Aorta (tissue), 5 donors: ENCODE measurements around the gene PHPT1. TPM values are rescaled to one million over a fixed set of nuclear protein-coding genes. Genes with fewer than 3 reads are reported as not detected.

Experiments used
- ATAC-seq: fragments of 200-7000 bp; cut with Tn5 transposase; one replicate; pipeline ENCODE4 v1.9.1; 2022; ENCODE audit warnings: moderate library complexity; ENCODE audit not compliant: low FRiP score
- DNase-seq, 2 donors: peaks; one replicate each; pipeline ENCODE4 v3.0.0-alpha.2; 2020
- H3K27ac ChIP-seq, 2 donors: one replicate each; pipeline ENCODE4 v1.5.1; 2013; ENCODE audit warnings: low read length in 2 of 2, mild to moderate bottlenecking in 2 of 2, moderate library complexity in 2 of 2, control low read depth in 1 of 2, inconsistent platforms in 1 of 2, low read depth in 1 of 2
- H3K27me3 ChIP-seq, 2 donors: one replicate each; pipeline ENCODE4 v1.6.1; 2013; ENCODE audit warnings: control low read depth in 1 of 2, low read length in 1 of 2, mild to moderate bottlenecking in 1 of 2, moderate library complexity in 1 of 2; ENCODE audit not compliant: insufficient read depth in 2 of 2, control insufficient read depth in 1 of 2
- H3K36me3 ChIP-seq, 2 donors: one replicate each; pipeline ENCODE4 v1.6.1; 2013; ENCODE audit warnings: control low read depth in 1 of 2, low read length in 1 of 2, mild to moderate bottlenecking in 1 of 2; ENCODE audit not compliant: insufficient read depth in 2 of 2, control insufficient read depth in 1 of 2
- H3K4me1 ChIP-seq, 2 donors: one replicate each; pipeline ENCODE4 v1.6.1; 2013; ENCODE audit warnings: low read length in 2 of 2, control low read depth in 1 of 2, mild to moderate bottlenecking in 1 of 2, moderate library complexity in 1 of 2; ENCODE audit not compliant: insufficient read depth in 2 of 2, control insufficient read depth in 1 of 2
- H3K4me3 ChIP-seq, 2 donors: one replicate each; pipeline ENCODE4 v1.5.1; 2013; ENCODE audit warnings: low read length in 2 of 2, control low read depth in 1 of 2, mild to moderate bottlenecking in 1 of 2
- H3K9me3 ChIP-seq: one replicate; pipeline ENCODE4 v1.6.1; 2013; ENCODE audit warnings: mild to moderate bottlenecking, low read length; ENCODE audit not compliant: control insufficient read depth
- WGBS, 2 donors: extraction: QIAGEN DNeasy Blood & Tissue Kit; methylation state at CpG; one replicate each; pipeline ENCODE4 v1.1.7; 2013; 5-methylcytosine and 5-hydroxymethylcytosine counted together
- intact Hi-C, 2 donors: fragments of 100-400 bp; cut with DNase I; formaldehyde crosslinking; loops; one replicate each; pipeline versions ENCODE4 v1.14.2 to v1.15.0; 2022
- polyA plus RNA-seq, 2 donors: library from polyadenylated mRNA; stranded (reverse); fragments of 200-250 nt; gene quantifications; one replicate each; pipeline ENCODE4 v1.2.3, GENCODE V29; 2013
- total RNA-seq, 2 donors: library from RNA; stranded (reverse); fragmentation: NEBNext Ultra II Directional; extraction: Animal tissue kit (Norgen Biotek cat#: 25700); gene quantifications; one replicate each; pipeline ENCODE4 v1.2.1, GENCODE V29; 2021
- donor health status: healthy with polysubstance abuse.
- donor health status: Bipolar disorder and iron deficiency.
- donor health status: DM: no; HTN: no; CAD: no.
- donor health status: DM: no; HTN: no; CAD: no.
- donor health status: DM: yes; HTN: yes; CAD: no.

PHPT1 gene
- total and polyA plus RNA-seq, 4 donors: 65.6 to 165 (median 106) TPM

DNA sequence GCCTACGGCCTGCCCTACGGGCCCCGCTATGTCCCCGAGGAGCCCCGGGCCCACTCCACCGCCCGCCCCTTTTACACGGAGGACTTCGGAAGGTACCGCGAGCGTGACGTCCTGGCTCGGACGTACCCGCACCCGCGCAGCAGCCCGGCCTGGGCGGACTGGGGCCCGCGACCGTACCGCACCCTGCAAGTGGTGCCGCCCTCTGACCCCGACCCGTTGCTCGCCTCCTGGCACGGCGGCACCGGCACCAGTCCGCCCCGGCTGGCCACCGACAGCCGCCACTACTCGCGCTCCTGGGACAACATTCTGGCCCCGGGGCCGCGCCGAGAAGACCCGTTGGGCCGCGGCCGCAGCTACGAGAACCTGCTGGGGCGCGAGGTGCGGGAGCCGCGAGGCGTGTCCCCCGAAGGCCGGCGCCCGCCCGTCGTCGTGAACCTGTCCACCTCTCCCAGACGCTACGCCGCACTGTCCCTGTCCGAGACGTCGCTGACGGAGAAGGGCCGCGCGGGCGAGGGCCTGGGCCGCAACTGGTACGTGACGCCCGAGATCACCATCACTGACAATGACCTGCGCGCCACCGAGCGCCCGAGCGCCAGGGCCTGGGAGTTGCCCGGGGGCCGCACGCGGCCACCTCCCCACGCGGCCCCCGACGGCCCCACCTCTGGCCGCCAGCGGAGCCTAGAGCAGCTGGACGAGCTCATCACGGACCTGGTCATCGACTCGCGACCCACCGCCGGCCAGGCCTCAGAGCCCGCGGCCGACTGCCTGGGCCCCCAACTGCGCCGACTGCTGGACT is 3.5 kb upstream of the PHPT1 start:
- H3K4me1 ChIP-seq: no peaks in the 10 kb centered on the region
- H3K27ac ChIP-seq: no peak overlapping the region
- no peaks in the 10 kb centered on the region for H3K36me3 ChIP-seq
- H3K4me3 ChIP-seq: no peak overlapping the region
- no peaks in the 10 kb centered on the region for H3K27me3 ChIP-seq
- H3K9me3 ChIP-seq: no peaks in the 10 kb centered on the region
- WGBS, 2 donors: 43 to 46% methylated on average over 87 to 102 of the region's 102 CpGs
- intact Hi-C loops: loop anchor here in 1 of 2 donors (5.0 to 10.0 kb wide), 2 partner anchors 42 to 149 kb away; partner anchors contain the start of genes CLIC3, PAXX and TRAF2
- ATAC-seq (no peak), DNase-seq (no peak)

DNA sequence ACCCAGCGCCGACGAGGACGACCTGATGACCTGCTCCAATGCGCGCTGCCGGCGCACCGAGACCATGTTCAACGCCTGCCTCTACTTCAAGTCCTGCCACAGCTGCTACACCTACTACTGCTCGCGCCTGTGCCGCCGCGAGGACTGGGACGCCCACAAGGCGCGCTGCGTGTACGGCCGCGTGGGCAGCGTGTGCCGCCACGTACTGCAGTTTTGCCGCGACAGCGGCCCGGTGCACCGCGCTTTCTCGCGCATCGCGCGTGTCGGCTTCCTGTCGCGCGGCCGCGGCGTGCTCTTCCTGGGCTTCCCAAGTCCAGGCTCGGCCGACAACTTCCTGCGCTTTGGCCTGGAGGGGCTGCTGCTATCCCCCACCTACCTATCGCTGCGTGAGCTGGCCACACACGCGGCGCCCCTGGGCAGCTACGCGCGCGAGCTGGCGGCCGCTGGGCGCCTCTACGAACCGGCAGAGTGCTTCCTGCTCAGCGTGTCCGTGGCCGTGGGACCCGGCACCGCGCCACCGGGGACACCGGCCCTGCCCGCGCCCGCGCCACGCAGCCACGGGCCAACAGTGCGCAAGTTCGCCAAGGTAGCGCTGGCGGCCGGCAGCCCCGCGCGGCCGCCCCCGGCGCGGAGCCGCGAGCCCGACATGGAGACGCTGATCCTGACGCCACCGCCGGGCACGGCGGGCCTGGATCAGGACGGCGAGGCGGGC is 2.7 kb upstream of the PHPT1 start:
- Histone ChIP-seq H3K4me3 (no peak overlapping the region), H3K4me1 (no peaks in the 10 kb centered on the region), H3K9me3 (no peaks in the 10 kb centered on the region), H3K27ac (no peak overlapping the region), H3K27me3 (no peaks in the 10 kb centered on the region), H3K36me3 (no peaks in the 10 kb centered on the region)
- WGBS, 2 donors: 12 to 13% methylated on average over 79 to 98 of the region's 98 CpGs
- no peak for ATAC-seq
- intact Hi-C loops: loop anchor here in 1 of 2 donors (5.0 to 10.0 kb wide), 2 partner anchors 41 to 148 kb away; partner anchors contain the start of genes CLIC3, PAXX and TRAF2
- DNase-seq: no peak

DNA sequence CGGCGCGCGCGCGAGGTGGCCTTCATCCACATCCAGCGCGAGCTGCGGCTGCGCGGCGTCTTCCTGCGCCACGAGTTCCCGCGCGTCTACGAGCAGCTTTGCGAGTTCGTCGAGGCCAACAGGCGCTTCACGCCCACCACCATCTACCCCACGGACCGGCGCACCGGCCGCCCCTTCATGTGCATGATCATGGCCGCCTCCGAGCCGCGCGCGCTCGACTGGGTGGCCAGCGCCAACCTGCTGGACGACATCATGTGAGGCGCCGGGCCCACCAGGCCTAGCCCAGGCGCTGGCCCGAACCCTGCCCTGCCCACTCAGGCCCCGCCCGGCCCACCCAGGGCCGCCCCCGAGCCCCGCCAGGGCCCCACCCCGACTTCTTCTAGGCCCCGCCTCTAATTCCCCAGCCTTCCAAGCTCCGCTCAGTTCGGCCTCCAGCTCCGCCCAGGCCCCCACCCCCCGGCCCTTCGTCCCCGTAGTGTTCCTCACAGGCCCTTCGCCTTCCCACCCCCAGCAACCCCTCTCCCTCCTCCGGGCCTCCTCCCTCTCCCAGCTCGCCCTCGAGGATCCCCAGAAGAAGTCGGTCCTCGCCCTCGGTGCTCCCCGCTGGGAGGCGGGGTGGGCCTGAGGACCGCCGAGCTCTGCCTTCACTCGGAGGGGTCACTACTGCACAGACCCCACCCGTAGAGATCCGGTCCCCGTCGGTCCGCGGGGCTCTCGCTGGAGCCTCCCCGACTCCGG is 2.0 kb upstream of the PHPT1 start:
- H3K27ac ChIP-seq: no peak overlapping the region

DNA sequence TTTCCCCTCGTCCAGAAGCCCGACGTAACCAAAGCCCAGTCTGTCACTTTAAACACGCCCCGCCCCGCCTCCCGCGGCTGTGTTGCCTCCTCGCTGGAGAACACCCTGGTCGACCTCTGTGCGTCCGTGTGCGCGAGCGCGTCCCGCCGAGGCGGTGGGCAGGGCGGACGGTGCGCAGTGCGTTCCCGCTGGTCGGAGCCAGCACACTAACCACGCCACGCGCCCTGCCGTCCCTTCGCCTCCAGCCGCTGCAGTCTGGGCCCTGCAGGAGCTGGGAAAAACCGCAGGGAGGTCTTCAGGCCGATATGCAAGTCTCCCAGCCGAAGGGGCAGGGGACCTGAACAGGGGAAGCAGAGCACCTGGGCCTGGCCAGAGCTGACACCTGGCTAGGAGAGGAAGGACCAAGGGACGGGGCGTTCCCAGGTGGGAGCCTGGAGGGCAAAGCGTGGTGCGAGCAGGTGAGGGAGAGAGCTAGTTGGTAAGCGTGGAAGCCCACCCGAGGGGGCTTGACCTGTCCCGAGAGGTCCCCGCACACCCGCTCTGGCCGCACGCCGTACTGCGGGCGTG is 1.3 kb upstream of the PHPT1 start:
- 0% methylated on average over 37 to 48 of the region's 48 CpGs for WGBS, 2 donors
- Histone ChIP-seq H3K27me3 (no peaks in the 10 kb centered on the region), H3K9me3 (no peaks in the 10 kb centered on the region), H3K27ac (no peak overlapping the region), H3K36me3 (no peaks in the 10 kb centered on the region), H3K4me3 (peak overlapping the region; percentile 52 to 80), H3K4me1 (no peaks in the 10 kb centered on the region)
- peak; percentile 34 for ATAC-seq
- DNase-seq: peak; percentile 95
- intact Hi-C loops: loop anchor here (2.0 to 10.0 kb wide), 3 partner anchors 39 to 147 kb away; partner anchors contain the start of genes TRAF2 (in 2 of the 2), CLIC3 (in 1 of the 2) and PAXX (in 1 of the 2)

More for the DNA sequence above, 2.0 kb upstream of the PHPT1 start:
- intact Hi-C loops: loop anchor here in 1 of 2 donors (5.0 to 10.0 kb wide), 2 partner anchors 40 to 148 kb away; partner anchors contain the start of genes CLIC3, PAXX and TRAF2
- ATAC-seq (peak; percentile 3), DNase-seq (peak in 1 of 2 donors; percentile 80)
- Histone ChIP-seq H3K27me3 (no peaks in the 10 kb centered on the region), H3K36me3 (no peaks in the 10 kb centered on the region), H3K4me1 (no peaks in the 10 kb centered on the region), H3K4me3 (peak overlapping the region; percentile 52 to 80), H3K9me3 (no peaks in the 10 kb centered on the region)
- 4 to 10% methylated on average over 46 to 75 of the region's 75 CpGs for WGBS, 2 donors

DNA sequence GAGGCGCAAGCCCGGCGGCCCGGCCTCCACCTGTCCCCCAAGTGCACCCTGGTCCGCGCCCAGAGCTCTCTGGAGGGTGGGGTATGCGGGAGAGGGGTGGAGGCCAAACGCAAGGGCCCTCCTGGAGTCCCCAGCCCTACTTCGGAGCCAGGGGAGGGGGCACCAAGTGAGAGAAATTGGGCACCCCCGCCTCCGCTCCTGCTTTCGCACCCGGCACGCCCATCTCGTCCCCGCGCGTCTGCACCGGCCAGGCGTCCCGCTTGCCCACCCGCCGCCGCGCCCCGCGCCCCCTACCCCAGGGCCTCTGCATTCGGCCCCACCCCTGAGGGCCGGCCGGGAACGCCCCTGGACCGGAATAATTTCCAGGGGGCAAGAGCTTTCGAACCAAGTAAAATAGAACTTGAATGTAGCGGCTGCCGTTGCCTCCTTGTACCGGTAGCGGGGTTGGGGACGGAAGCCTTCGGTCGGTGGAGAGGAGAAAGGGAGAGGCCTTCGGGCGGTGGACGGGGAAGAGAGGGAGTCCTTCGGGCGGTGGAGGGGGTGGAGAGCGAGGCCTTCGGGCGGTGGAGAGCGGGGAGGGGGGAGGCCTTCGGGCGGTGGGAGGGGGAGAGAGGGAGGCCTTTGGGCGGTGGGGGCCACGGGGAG is 694 bp upstream of the PHPT1 start:
- Histone ChIP-seq H3K36me3 (no peaks in the 10 kb centered on the region), H3K27ac (peak overlapping the region in 1 of 2 donors; percentile 53), H3K9me3 (no peaks in the 10 kb centered on the region), H3K27me3 (no peaks in the 10 kb centered on the region), H3K4me3 (peak overlapping the region; percentile 52 to 80), H3K4me1 (no peaks in the 10 kb centered on the region)
- ATAC-seq (peak; percentile 30), DNase-seq (no peak)
- intact Hi-C loops: loop anchor here (2.0 to 10.0 kb wide), 3 partner anchors 38 to 146 kb away; partner anchors contain the start of genes TRAF2 (in 2 of the 2), CLIC3 (in 1 of the 2) and PAXX (in 1 of the 2)
- WGBS, 2 donors: 1% methylated on average over 36 to 52 of the region's 53 CpGs

DNA sequence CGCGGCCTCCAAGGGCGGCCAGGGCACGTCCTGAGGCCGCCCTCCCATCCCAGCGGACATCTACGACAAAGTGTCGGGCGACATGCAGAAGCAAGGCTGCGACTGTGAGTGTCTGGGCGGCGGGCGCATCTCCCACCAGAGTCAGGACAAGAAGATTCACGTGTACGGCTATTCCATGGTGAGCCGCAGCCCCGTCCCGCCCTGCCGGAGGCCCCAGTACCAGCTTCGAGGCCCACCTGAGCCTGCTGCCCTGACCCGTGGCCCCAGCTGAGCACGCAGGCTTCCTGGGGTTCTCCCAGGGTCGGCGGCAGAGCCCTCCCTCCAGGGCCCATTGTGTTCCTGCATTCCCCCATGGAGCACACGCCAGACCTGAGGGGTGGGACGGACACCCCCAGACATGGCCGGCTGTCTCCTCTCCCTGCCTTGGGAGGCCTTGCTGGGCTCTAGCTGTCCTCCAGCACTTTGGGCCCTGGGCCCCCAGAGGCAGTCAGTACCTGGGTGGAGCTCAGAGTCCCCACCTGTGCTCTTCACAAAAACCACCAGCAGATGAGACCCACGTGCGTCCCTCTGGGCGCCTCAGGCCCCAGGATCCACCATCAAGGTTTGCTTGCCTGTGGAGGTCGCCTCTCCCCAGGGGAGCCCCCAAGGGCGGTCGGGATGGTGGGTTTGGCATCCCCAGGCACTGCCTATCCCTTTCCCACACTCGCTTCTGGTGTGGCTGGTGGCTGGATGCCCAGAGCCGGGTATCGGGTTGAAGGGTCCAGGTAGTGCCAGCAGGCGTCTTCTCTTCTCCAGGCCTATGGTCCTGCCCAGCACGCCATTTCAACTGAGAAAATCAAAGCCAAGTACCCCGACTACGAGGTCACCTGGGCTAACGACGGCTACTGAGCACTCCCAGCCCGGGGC is 1.0 kb downstream of the PHPT1 start:
- DNase-seq (no peak), ATAC-seq (no peak)
- H3K27ac ChIP-seq: peak overlapping the region in 1 of 2 donors; percentile 14
- H3K36me3 ChIP-seq: no peaks in the 10 kb centered on the region
- H3K9me3 ChIP-seq: no peaks in the 10 kb centered on the region
- peak overlapping the region; percentile 32 to 83 for H3K4me3 ChIP-seq
- WGBS, 2 donors: 29 to 30% methylated on average over 41 to 43 of the region's 43 CpGs
- intact Hi-C loops: loop anchor here (2.0 to 10.0 kb wide), 4 partner anchors 37 to 145 kb away; partner anchors contain the start of genes TRAF2 (in 2 of the 2), CLIC3 (in 1 of the 2), FBXW5 (in 1 of the 2) and PAXX (in 1 of the 2)
- no peaks in the 10 kb centered on the region for H3K4me1 ChIP-seq
- H3K27me3 ChIP-seq: no peaks in the 10 kb centered on the region
